ENCODE measurements around the gene E2F1.

Gene E2F1

GRCh38 chr20:33646191-33646590 is 40.0 kb downstream of the E2F1 start:
- Histone ChIP-seq H3K4me1 (ENCODE audit: control insufficient read depth in 1 of 2, insufficient read depth in 1 of 2, low read depth in 1 of 2, low read length in 1 of 2) (no peaks in the 10 kb centered on the region), H3K27me3 (no peaks in the 10 kb centered on the region), H3K9me3 (no peaks in the 10 kb centered on the region), H3K36me3 (peaks cover 48% of the 10 kb centered on the region), H3K27ac (no peak overlapping the region), H3K4me3 (ENCODE audit: low read depth in 1 of 2, low read length in 1 of 2) (no peak overlapping the region)
- TF ChIP-seq, protein P1, sequence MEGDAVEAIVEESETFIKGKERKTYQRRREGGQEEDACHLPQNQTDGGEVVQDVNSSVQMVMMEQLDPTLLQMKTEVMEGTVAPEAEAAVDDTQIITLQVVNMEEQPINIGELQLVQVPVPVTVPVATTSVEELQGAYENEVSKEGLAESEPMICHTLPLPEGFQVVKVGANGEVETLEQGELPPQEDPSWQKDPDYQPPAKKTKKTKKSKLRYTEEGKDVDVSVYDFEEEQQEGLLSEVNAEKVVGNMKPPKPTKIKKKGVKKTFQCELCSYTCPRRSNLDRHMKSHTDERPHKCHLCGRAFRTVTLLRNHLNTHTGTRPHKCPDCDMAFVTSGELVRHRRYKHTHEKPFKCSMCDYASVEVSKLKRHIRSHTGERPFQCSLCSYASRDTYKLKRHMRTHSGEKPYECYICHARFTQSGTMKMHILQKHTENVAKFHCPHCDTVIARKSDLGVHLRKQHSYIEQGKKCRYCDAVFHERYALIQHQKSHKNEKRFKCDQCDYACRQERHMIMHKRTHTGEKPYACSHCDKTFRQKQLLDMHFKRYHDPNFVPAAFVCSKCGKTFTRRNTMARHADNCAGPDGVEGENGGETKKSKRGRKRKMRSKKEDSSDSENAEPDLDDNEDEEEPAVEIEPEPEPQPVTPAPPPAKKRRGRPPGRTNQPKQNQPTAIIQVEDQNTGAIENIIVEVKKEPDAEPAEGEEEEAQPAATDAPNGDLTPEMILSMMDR (IDR thresholded peaks at IDR 0.05): no peak

- Histone ChIP-seq H3K9me3 (no peaks in the 10 kb centered on the region), H3K4me1 (ENCODE audit: control insufficient read depth in 1 of 2, insufficient read depth in 1 of 2, low read depth in 1 of 2, low read length in 1 of 2) (peaks cover 1 to 4% of the 10 kb centered on the region in 2 experiments), H3K27ac (no peak overlapping the region), H3K4me3 (ENCODE audit: low read depth in 1 of 2, low read length in 1 of 2) (no peak overlapping the region), H3K36me3 (peaks cover 54% of the 10 kb centered on the region), H3K27me3 (no peaks in the 10 kb centered on the region)
- TF ChIP-seq, protein P1 (IDR thresholded peaks at IDR 0.05): no peak
These were observed 40.8 kb downstream of the E2F1 start for GRCh38 chr20:33645396-33645795.

GRCh38 chr20:33645072-33645358 is 41.2 kb downstream of the E2F1 start:
- no peak overlapping the region for H3K4me3 ChIP-seq (ENCODE audit: low read depth in 1 of 2, low read length in 1 of 2)
- no peak overlapping the region for H3K27ac ChIP-seq
- TF ChIP-seq, protein P1 (IDR thresholded peaks at IDR 0.05): no peak
- no peaks in the 10 kb centered on the region for H3K9me3 ChIP-seq
- no peaks in the 10 kb centered on the region for H3K27me3 ChIP-seq
- peaks cover 5 to 8% of the 10 kb centered on the region in 2 experiments for H3K4me1 ChIP-seq (ENCODE audit: control insufficient read depth in 1 of 2, insufficient read depth in 1 of 2, low read depth in 1 of 2, low read length in 1 of 2)
- H3K36me3 ChIP-seq: peaks cover 58% of the 10 kb centered on the region

GRCh38 chr20:33644313-33645071 is 41.7 kb downstream of the E2F1 start:
- Histone ChIP-seq H3K36me3 (peaks cover 60% of the 10 kb centered on the region), H3K27me3 (no peaks in the 10 kb centered on the region), H3K4me3 (ENCODE audit: low read depth in 1 of 2, low read length in 1 of 2) (no peak overlapping the region), H3K4me1 (ENCODE audit: control insufficient read depth in 1 of 2, insufficient read depth in 1 of 2, low read depth in 1 of 2, low read length in 1 of 2) (peaks cover 10 to 11% of the 10 kb centered on the region in 2 experiments), H3K27ac (no peak overlapping the region), H3K9me3 (no peaks in the 10 kb centered on the region)
- TF ChIP-seq, protein P1 (IDR thresholded peaks at IDR 0.05): no peak

GRCh38 chr20:33640287-33640686 is 45.9 kb downstream of the E2F1 start:
- TF ChIP-seq, protein P1 (IDR thresholded peaks at IDR 0.05): no peak
- peaks cover 45% of the 10 kb centered on the region for H3K36me3 ChIP-seq
- H3K27ac ChIP-seq: peak overlapping the region; percentile 73
- no peaks in the 10 kb centered on the region for H3K9me3 ChIP-seq
- peaks cover 21 to 28% of the 10 kb centered on the region in 2 experiments for H3K4me1 ChIP-seq (ENCODE audit: control insufficient read depth in 1 of 2, insufficient read depth in 1 of 2, low read depth in 1 of 2, low read length in 1 of 2)
- no peaks in the 10 kb centered on the region for H3K27me3 ChIP-seq
- H3K4me3 ChIP-seq (ENCODE audit: low read depth in 1 of 2, low read length in 1 of 2): no peak overlapping the region
